Retinal pigment epithelial cell (primary cell): ENCODE data around the gene HMGN5.

Source experiments
- DNase-seq: peaks from one replicate; pipeline ENCODE4 v3.0.0-alpha.2; 2010; ENCODE audit warnings: low read depth
- H3K4me3 ChIP-seq: 2 replicates; pipeline ENCODE4 v1.5.1; 2011; ENCODE audit warnings: mild to moderate bottlenecking, low read length, control low read depth, moderate library complexity
- TF ChIP-seq, protein P1 (sequence below): conservative IDR thresholded peaks from 2 replicates; pipeline ENCODE4 v1.5.1; 2011; ENCODE audit warnings: low read depth, low read length, control low read depth, inconsistent platforms

Gene HMGN5

DNA sequence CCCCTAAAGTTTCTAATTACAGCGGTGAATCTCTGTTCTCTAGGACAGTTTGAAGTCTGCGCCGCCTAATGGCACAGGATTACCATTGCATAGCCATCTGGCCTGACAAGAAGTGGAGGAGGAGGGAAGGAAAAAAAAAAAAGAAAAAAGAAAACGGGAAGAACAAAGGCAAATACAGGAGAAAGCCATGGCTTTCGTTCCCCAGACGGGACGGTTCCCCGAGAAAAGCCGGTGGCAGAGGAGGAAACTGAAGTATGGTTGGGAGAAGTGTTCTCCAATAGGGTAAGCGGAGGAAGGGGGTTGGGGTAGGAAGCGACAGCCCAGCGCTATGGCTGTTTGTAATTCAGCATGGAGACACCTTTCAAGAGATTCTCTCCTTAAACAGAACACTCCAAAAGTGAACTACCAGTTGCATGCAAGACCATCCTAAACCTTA is 80.8 kb downstream of the HMGN5 start:
- peak overlapping the region; percentile 78 for H3K4me3 ChIP-seq
- DNase-seq, result peak; percentile 14
- TF ChIP-seq, protein P1, sequence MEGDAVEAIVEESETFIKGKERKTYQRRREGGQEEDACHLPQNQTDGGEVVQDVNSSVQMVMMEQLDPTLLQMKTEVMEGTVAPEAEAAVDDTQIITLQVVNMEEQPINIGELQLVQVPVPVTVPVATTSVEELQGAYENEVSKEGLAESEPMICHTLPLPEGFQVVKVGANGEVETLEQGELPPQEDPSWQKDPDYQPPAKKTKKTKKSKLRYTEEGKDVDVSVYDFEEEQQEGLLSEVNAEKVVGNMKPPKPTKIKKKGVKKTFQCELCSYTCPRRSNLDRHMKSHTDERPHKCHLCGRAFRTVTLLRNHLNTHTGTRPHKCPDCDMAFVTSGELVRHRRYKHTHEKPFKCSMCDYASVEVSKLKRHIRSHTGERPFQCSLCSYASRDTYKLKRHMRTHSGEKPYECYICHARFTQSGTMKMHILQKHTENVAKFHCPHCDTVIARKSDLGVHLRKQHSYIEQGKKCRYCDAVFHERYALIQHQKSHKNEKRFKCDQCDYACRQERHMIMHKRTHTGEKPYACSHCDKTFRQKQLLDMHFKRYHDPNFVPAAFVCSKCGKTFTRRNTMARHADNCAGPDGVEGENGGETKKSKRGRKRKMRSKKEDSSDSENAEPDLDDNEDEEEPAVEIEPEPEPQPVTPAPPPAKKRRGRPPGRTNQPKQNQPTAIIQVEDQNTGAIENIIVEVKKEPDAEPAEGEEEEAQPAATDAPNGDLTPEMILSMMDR, result peak; percentile 70

DNA sequence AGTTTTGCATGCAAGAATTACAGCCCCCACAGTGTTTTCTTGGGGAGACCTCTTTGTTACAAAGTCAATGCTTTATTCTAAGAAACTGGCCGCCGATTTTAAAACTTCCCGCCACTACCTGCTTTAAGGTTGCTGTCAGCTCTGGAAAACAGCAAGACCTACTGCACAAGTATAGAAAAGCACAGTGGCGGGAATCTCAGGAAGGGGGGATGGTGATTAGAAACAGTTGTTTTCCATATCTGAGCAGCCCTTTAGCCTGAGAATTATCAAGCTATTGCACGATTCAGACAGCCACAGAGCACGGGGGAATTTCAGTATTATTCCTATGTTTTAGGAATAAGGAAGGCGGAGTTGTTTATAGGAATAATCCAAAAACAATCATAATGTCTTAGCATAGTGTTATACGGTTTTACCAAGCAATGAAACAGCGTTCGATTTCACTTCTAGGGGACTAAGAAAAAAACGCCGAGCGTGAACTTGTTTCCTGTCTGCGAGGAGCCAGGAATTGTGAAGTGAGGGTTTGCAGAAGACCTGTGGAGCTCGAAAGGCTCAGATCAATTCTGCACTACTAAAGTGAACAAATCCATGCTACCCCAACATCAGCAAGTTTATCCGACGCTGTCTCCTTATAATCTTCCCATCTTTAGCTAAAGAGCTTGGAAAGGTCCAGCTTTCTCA is 81.3 kb downstream of the HMGN5 start:
- TF ChIP-seq, protein P1, result no peak
- peak overlapping the region; percentile 78 for H3K4me3 ChIP-seq
- DNase-seq, result peak; percentile 0

DNA sequence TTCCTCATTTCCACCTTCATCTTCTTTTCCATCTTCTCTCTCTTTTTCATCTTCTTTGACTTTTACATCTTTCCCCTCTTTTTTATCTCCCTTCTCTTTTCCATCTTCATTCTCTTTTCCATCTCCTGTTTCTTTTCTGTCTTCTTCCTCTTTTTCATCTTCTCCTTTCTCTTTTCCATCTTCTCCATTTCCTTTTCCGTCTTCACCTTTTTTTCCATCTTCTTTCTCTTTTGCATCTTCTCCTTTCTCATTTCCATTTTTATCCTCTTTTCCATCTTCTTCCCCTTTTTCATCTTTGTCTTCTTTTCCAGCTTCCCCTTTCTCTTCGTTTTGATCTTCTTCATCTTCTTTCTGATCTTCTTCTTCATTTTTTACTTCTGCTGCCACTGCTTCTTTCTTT is 87.0 kb downstream of the HMGN5 start:
- TF ChIP-seq, protein P1, result no peak
- DNase-seq, result no peak
- H3K4me3 ChIP-seq, result no peak overlapping the region

DNA sequence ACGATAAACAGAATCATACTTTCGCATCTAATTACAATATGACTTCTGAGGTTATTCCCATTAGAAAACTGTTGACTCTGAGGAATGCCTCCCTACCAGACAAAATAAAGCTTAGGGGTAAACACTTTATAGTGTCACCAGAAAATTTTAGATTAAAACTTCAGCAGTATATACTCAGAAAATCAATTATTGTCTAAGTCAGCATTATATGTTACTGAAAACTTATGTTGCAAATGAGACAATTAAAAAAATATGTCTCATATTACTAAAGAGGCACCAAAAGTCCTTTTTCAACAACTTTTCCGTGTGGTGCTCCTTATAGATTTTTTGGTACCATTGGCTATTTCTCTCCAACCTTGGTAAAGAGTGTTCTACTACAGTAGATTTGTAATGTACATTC is 91.4 kb downstream of the HMGN5 start:
- no peak for DNase-seq
- TF ChIP-seq, protein P1, result no peak
- H3K4me3 ChIP-seq, result no peak overlapping the region

DNA sequence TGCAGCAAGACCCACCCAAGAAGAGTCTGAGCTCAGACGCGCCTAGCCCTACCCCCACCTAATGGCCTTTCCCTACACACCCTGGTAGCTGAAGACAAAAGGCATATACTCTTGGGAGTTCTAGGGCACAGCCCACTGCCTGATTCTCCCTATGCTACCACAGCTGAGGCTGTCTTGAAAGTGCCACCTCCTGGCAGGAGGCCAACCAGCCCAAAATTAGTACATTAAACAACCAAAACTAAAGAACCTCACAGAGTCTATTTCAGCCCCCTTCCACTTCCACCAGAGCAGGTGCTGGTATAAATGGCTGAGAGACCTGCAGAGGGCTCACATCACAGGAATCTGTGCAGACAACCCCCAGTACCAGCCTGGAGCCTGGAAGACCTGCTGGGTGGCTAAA is 119.1 kb downstream of the HMGN5 start:
- no peak for DNase-seq
- TF ChIP-seq, protein P1, result no peak
- H3K4me3 ChIP-seq, result no peak overlapping the region
